Uterus (tissue), 4 donors: ENCODE results near the gene GRIK2. TPM values are rescaled to one million over a fixed set of nuclear protein-coding genes. Genes with fewer than 3 reads are reported as not detected.

Experiments used
- DNase-seq, 2 donors: peaks; one replicate each; pipeline ENCODE4 v3.0.0-alpha.2; 2019 to 2020
- H3K27ac ChIP-seq, 2 donors: fragments of 200-600 bp; sonication (generic); 1 replicate in 1 of 2; 2 replicates in 1 of 2; pipeline ENCODE4 v1.5.1; 2016 to 2018
- H3K27me3 ChIP-seq, 2 donors: fragments of 200-600 bp; sonication (generic); one replicate each; pipeline ENCODE4 v1.5.1; 2018 to 2019; ENCODE audit warnings: control low read depth in 1 of 2
- H3K36me3 ChIP-seq, 2 donors: fragments of 200-600 bp; sonication (generic); one replicate each; pipeline ENCODE4 v1.5.1; 2019; ENCODE audit warnings: control low read depth in 1 of 2
- H3K4me1 ChIP-seq, 2 donors: fragments of 200-600 bp; sonication (generic); one replicate each; pipeline ENCODE4 v1.5.1; 2018 to 2019; ENCODE audit warnings: control low read depth in 1 of 2
- H3K4me3 ChIP-seq, 2 donors: fragments of 200-600 bp; sonication (generic); 1 replicate in 1 of 2; 2 replicates in 1 of 2; pipeline ENCODE4 v1.5.1; 2018 to 2019; ENCODE audit warnings: mild to moderate bottlenecking in 1 of 2
- H3K9me3 ChIP-seq, 2 donors: fragments of 200-600 bp; sonication (generic); one replicate each; pipeline ENCODE4 v1.5.1; 2019; ENCODE audit warnings: control low read depth in 1 of 2
- POLR2A ChIP-seq, 2 donors: fragments of 450-650 bp; IDR thresholded peaks; one replicate each; pipeline ENCODE4 v1.6.1; 2016; ENCODE audit warnings: antibody characterized with exemption in 2 of 2, mild to moderate bottlenecking in 1 of 2, moderate library complexity in 1 of 2
- intact Hi-C: fragments of 100-400 bp; cut with DNase I; formaldehyde crosslinking; loops from one replicate; pipeline ENCODE4 v1.15.1; 2023; ENCODE audit warnings: low total_unique reads
- total RNA-seq, 4 donors: library from RNA; depleted of rRNA in 3 of 4; stranded (reverse); fragments of >200 nt in 3 of 4; gene quantifications; one replicate each; pipeline versions ENCODE4 v1.1.0 to v1.2.4, GENCODE V29; 2014 to 2023
- TF ChIP-seq, protein P1 (sequence below), 4 experiments: fragments of 200-600 bp in 2 of 4; fragments of 450-650 bp in 2 of 4; sonication (generic) in 2 of 4; IDR thresholded peaks; one replicate each; pipeline ENCODE4 v1.5.1; 2016 to 2019; ENCODE audit warnings: antibody characterized with exemption in 4 of 4, mild to moderate bottlenecking in 2 of 4, moderate library complexity in 1 of 4
- donor health status: DM: yes; HTN: yes; CAD: no.

The GRIK2 gene
- total RNA-seq, 4 donors from 2014 or later: 0.76 to 13.1 TPM; not detected in 2

DNA sequence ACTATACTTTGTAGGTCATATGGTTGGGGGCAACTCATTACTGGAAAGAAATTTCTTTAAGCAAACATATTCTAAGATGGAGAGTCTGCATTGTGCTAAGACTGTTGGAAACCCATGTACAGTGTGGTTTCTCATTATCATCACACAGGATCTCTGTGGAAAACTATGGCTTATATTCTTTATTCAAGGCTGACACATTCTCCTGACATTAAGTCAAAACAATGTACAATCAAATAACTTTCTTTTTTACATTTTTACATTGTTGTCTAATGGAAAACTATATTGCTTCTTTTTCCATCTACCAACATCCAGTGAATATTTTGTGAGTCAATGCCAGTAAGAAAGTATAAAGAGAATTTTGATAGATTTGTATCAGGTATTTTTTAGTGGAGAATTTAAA, 417.6 kb downstream of the GRIK2 start:
- intact Hi-C loops: no loop called here
- Histone ChIP-seq H3K36me3 (no peaks in the 10 kb centered on the region), H3K27ac (no peak overlapping the region), H3K4me3 (no peak overlapping the region), H3K9me3 (no peaks in the 10 kb centered on the region), H3K27me3 (no peaks in the 10 kb centered on the region), H3K4me1 (no peaks in the 10 kb centered on the region)
- no peak for DNase-seq
- TF ChIP-seq POLR2A (IDR thresholded peaks at IDR 0.05): no peak
- TF ChIP-seq, protein P1, sequence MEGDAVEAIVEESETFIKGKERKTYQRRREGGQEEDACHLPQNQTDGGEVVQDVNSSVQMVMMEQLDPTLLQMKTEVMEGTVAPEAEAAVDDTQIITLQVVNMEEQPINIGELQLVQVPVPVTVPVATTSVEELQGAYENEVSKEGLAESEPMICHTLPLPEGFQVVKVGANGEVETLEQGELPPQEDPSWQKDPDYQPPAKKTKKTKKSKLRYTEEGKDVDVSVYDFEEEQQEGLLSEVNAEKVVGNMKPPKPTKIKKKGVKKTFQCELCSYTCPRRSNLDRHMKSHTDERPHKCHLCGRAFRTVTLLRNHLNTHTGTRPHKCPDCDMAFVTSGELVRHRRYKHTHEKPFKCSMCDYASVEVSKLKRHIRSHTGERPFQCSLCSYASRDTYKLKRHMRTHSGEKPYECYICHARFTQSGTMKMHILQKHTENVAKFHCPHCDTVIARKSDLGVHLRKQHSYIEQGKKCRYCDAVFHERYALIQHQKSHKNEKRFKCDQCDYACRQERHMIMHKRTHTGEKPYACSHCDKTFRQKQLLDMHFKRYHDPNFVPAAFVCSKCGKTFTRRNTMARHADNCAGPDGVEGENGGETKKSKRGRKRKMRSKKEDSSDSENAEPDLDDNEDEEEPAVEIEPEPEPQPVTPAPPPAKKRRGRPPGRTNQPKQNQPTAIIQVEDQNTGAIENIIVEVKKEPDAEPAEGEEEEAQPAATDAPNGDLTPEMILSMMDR (IDR thresholded peaks at IDR 0.05): no peak

DNA sequence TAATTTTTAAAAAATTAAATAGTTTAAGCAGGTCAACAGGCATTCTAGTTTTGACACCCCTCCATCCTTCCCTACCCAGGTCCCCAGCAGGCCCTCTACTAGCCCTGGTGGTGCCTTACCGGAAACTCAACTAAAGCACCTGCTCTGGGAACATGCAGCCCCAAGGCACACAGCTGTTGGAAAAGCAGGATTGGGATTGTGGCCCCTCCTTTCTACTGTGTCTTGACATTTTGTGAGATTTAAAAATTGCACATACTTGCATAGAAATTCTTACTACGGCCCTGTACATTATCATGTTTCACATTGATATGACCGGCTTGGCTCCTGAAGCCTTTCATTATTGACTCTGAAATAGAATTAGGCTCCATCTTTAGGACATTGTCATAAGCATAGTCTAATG, 423.2 kb downstream of the GRIK2 start:
- H3K4me3 ChIP-seq: no peak overlapping the region
- H3K9me3 ChIP-seq: no peaks in the 10 kb centered on the region
- DNase-seq: no peak
- no peaks in the 10 kb centered on the region for H3K27me3 ChIP-seq
- TF ChIP-seq, protein P1 (IDR thresholded peaks at IDR 0.05): no peak
- TF ChIP-seq POLR2A (IDR thresholded peaks at IDR 0.05): no peak
- no peak overlapping the region for H3K27ac ChIP-seq
- no peaks in the 10 kb centered on the region for H3K4me1 ChIP-seq
- H3K36me3 ChIP-seq: no peaks in the 10 kb centered on the region
- intact Hi-C loops: no loop called here

DNA sequence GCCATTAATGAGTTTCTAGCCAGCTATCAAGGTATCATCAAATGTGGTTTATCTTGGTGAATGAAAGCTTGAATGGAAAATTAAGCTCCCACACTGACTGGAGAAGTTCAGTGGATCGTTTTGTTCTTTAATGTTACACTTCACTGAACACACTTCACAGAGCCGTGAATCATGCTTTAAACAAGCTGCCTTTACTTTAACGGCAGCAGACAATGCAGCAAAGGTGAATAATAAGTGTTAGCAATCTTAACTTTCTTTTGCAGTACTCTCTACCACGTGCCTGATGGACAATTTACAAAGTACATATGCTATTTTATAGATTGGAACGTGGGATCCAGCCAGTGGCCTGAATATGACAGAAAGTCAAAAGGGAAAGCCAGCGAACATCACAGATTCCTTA, 424.5 kb downstream of the GRIK2 start:
- no peak for DNase-seq
- TF ChIP-seq POLR2A (IDR thresholded peaks at IDR 0.05): no peak
- TF ChIP-seq, protein P1 (IDR thresholded peaks at IDR 0.05): no peak
- no peak overlapping the region for H3K4me3 ChIP-seq
- H3K36me3 ChIP-seq: no peaks in the 10 kb centered on the region
- H3K4me1 ChIP-seq: no peaks in the 10 kb centered on the region
- no peaks in the 10 kb centered on the region for H3K9me3 ChIP-seq
- no peaks in the 10 kb centered on the region for H3K27me3 ChIP-seq
- H3K27ac ChIP-seq: no peak overlapping the region
- intact Hi-C loops: no loop called here

DNA sequence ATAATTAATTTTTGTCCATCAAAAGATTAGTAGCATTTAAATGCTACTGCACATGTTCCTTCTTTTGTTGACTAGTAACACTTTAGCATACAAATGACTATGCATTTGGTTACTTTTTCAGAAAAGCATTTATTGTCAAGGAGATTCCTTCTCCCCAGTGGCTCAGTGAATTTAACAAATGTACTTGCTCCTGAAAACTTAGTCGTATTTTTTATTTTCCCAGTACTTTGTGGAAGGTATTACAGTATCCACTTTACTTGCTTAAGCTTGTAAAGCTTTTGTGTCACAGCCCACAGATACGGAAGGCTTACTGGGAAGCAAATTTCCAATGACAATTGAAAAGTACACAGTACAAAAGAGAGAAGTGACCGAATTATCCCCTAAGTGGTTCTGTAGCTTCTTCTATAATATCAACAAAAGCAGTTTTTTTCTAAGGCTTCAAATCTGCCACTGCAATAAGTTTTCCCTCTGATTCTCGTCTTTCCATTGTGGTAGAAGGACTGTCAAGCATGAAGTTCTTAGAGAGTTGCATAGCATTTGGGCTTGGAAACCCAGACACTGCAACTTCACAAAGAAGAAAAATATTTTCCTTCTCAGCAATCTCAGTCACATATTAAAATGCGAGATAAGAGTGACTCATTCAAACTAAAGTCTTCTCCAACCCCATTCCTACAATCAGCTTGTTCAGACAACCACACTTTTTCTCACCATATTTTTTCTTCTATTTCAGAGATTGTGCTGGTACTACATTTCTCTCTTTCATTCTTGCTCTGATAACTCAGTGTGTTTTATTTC, 431.2 kb downstream of the GRIK2 start:
- TF ChIP-seq, protein P1 (IDR thresholded peaks at IDR 0.05): no peak
- TF ChIP-seq POLR2A (IDR thresholded peaks at IDR 0.05): no peak
- no peaks in the 10 kb centered on the region for H3K27me3 ChIP-seq
- no peak overlapping the region for H3K4me3 ChIP-seq
- H3K4me1 ChIP-seq: no peaks in the 10 kb centered on the region
- H3K9me3 ChIP-seq: no peaks in the 10 kb centered on the region
- intact Hi-C loops: no loop called here
- no peak overlapping the region for H3K27ac ChIP-seq
- no peaks in the 10 kb centered on the region for H3K36me3 ChIP-seq
- no peak for DNase-seq

DNA sequence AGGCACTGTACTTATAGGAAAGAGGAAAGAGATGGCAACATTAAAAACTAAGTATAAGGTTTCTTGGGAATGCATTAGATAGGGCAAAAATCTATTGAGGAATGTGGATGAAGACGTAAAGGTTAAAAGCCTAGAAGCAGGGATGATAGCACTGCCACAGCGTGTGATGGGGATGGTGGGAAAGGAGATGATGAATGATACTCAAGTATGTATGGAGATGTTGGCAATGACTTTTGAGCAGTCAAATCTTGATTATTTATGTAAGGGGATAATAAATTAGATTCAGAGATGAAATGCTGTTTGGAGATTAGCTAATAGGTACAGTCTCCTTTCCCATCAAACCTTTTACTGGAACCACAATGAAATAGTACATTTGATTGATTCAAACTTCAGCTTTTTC, 432.8 kb downstream of the GRIK2 start:
- no peak for DNase-seq
- Histone ChIP-seq H3K9me3 (no peaks in the 10 kb centered on the region), H3K4me3 (no peak overlapping the region), H3K36me3 (no peaks in the 10 kb centered on the region), H3K27me3 (no peaks in the 10 kb centered on the region), H3K27ac (no peak overlapping the region), H3K4me1 (no peaks in the 10 kb centered on the region)
- intact Hi-C loops: no loop called here
- TF ChIP-seq, protein P1 (IDR thresholded peaks at IDR 0.05): no peak
- TF ChIP-seq POLR2A (IDR thresholded peaks at IDR 0.05): no peak
